Mucosa of stomach (tissue), 1 donor: ENCODE measurements around the gene EEIG2.

Experiments
- H3K27me3 ChIP-seq: one replicate; pipeline ENCODE4 v1.7.0; 2013; ENCODE audit warnings: mild to moderate bottlenecking, low read length; ENCODE audit not compliant: control insufficient read depth, insufficient read depth
- H3K36me3 ChIP-seq: one replicate; pipeline ENCODE4 v1.7.0; 2013; ENCODE audit warnings: low read length; ENCODE audit not compliant: control insufficient read depth, insufficient read depth
- H3K4me1 ChIP-seq: one replicate; pipeline ENCODE4 v1.7.0; 2013; ENCODE audit warnings: mild to moderate bottlenecking, low read length; ENCODE audit not compliant: control insufficient read depth, insufficient read depth
- H3K4me3 ChIP-seq: one replicate; pipeline ENCODE4 v1.7.0; 2013; ENCODE audit warnings: low read length
- H3K9ac ChIP-seq: one replicate; pipeline ENCODE4 v1.7.0; 2013; ENCODE audit warnings: mild to moderate bottlenecking, low read length, moderate library complexity
- H3K9me3 ChIP-seq: one replicate; pipeline ENCODE4 v1.7.0; 2013; ENCODE audit warnings: mild to moderate bottlenecking, low read length, moderate library complexity; ENCODE audit not compliant: control insufficient read depth
- donor health status: Pancreatic carcinoma.

Gene EEIG2

GRCh38 chr1:108591466-108591865 is 31.6 kb downstream of the EEIG2 start:
- H3K4me3 ChIP-seq: no peak overlapping the region
- no peak overlapping the region for H3K9ac ChIP-seq
- H3K9me3 ChIP-seq: no peaks in the 10 kb centered on the region
- H3K4me1 ChIP-seq: peaks cover 37% of the 10 kb centered on the region
- no peaks in the 10 kb centered on the region for H3K27me3 ChIP-seq
- no peaks in the 10 kb centered on the region for H3K36me3 ChIP-seq

DNA sequence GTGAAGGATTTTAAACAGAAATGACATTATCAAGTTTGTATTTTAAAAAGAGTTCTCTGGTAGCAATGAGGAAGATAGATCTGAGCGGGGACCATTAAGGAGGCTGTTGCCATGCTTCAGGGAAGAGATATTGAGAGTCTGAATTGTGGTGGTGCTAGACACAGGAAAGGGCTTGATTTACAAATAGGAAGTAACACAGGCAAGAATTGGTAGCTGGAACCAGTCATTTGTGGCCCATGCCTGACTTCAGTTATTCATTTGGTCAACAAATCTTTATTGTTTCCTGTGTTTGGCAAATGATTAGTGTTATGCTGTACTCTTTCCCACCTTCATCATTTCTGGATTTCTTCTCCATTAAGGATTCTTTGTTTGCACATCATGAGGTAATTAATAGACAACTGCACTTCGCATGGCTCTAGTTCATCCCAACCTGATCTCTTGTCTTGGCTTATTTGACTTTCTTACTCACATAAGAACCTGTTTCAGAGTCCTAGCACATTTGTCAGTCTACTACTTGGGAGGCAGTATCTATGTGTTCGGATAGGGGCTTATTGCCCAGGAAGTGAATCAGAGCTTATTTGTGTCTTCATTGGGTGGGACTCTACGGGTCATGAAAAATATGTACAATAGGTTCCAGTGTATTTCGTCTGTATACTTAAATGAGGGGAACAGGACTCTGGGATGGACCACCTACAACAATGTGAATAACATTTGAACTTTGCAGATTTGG is 32.3 kb downstream of the EEIG2 start:
- Histone ChIP-seq H3K27me3 (no peaks in the 10 kb centered on the region), H3K9ac (no peak overlapping the region), H3K36me3 (no peaks in the 10 kb centered on the region), H3K9me3 (no peaks in the 10 kb centered on the region), H3K4me1 (peaks cover 39% of the 10 kb centered on the region), H3K4me3 (no peak overlapping the region)

GRCh38 chr1:108593448-108593847 is 33.5 kb downstream of the EEIG2 start:
- Histone ChIP-seq H3K9me3 (no peaks in the 10 kb centered on the region), H3K9ac (no peak overlapping the region), H3K36me3 (no peaks in the 10 kb centered on the region), H3K4me1 (peaks cover 43% of the 10 kb centered on the region), H3K4me3 (no peak overlapping the region), H3K27me3 (no peaks in the 10 kb centered on the region)

DNA sequence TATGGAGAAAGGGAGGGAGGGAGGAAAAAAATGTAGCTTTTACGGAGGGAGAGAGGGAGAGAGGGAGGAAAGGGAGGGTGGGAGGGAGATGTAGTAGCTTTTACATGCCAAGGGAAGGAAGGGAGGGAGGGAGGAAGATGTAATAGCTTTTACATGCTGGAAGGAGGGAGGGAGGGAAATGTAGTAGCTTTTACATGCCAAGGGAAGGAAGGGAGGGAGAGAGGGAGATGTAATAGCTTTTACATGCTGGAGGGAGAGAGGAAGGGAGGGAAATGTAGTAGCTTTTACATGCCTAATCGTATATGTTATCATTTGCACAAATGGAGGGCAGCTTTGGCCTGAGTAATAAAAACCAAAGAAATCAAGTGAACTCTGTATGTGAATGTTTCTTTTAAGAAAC is 35.6 kb downstream of the EEIG2 start:
- H3K36me3 ChIP-seq: no peaks in the 10 kb centered on the region
- no peak overlapping the region for H3K9ac ChIP-seq
- no peaks in the 10 kb centered on the region for H3K27me3 ChIP-seq
- no peak overlapping the region for H3K4me3 ChIP-seq
- no peaks in the 10 kb centered on the region for H3K9me3 ChIP-seq
- peaks cover 54% of the 10 kb centered on the region for H3K4me1 ChIP-seq

- Histone ChIP-seq H3K36me3 (no peaks in the 10 kb centered on the region), H3K9ac (no peak overlapping the region), H3K27me3 (no peaks in the 10 kb centered on the region), H3K4me3 (no peak overlapping the region), H3K4me1 (peaks cover 48% of the 10 kb centered on the region), H3K9me3 (no peaks in the 10 kb centered on the region)
Measured at GRCh38 chr1:108597041-108597440, 37.1 kb downstream of the EEIG2 start.

GRCh38 chr1:108598340-108598739 is 38.4 kb downstream of the EEIG2 start:
- H3K9me3 ChIP-seq: no peaks in the 10 kb centered on the region
- H3K27me3 ChIP-seq: no peaks in the 10 kb centered on the region
- no peak overlapping the region for H3K9ac ChIP-seq
- H3K4me1 ChIP-seq: peaks cover 39% of the 10 kb centered on the region
- no peaks in the 10 kb centered on the region for H3K36me3 ChIP-seq
- no peak overlapping the region for H3K4me3 ChIP-seq

DNA sequence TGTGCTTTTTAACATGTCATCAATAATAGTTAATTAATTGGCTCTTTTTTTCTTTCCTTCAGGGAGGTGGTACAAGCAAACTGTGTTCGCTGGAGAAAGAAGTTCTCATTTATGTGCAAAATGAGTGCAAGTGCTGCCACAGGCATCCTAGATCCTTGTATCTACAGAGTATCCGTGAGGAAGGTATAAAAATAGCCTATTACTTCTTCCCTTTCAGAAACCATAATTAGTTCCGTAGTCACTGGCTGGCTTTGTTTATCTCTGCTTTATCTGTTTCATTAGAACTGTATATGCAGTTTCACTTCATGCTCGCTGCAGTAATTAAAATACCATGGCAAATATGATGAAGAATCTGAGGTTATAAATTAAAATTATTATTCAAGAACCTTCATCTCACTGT is 40.6 kb downstream of the EEIG2 start:
- Histone ChIP-seq H3K27me3 (no peaks in the 10 kb centered on the region), H3K9ac (no peak overlapping the region), H3K36me3 (no peaks in the 10 kb centered on the region), H3K4me3 (no peak overlapping the region), H3K9me3 (no peaks in the 10 kb centered on the region), H3K4me1 (peaks cover 40% of the 10 kb centered on the region)

DNA sequence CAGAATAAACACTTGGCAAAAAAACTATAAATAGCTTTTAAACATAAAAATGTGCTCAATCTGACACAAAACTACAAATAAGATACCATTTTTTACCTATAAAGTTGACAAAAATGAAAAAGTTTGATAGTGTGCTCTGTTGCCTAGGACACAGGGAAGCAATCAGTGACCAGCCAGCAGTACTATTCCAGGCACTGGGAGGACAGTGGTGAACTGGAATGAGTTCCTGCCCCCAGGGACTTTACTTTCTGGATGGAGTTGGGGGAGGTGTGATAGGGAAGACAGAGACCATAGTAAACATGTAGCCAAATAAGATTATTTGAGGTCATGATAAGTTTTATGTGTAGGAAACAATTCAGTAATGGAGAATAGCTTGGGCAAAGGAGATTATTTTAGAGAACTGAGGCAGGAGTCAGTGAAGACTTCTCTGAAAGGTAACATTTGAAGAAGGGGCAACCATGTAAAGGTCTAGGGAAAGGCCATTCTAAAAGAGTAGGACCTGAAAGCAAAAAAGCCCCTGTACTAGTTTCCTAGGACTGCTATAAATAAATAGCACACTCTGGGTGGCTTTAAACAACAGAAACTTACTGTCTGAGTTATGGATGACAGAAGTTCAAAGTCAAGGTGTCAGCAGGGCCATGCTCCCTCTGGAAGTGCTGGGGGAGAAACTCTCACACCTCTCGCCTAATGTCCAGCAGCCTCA is 42.0 kb downstream of the EEIG2 start:
- no peaks in the 10 kb centered on the region for H3K36me3 ChIP-seq
- H3K4me1 ChIP-seq: peaks cover 36% of the 10 kb centered on the region
- no peaks in the 10 kb centered on the region for H3K9me3 ChIP-seq
- no peak overlapping the region for H3K9ac ChIP-seq
- H3K4me3 ChIP-seq: no peak overlapping the region
- H3K27me3 ChIP-seq: no peaks in the 10 kb centered on the region

GRCh38 chr1:108605633-108606032 is 45.7 kb downstream of the EEIG2 start:
- Histone ChIP-seq H3K27me3 (no peaks in the 10 kb centered on the region), H3K4me3 (no peak overlapping the region), H3K9me3 (no peaks in the 10 kb centered on the region), H3K36me3 (no peaks in the 10 kb centered on the region), H3K4me1 (peaks cover 9% of the 10 kb centered on the region), H3K9ac (no peak overlapping the region)

DNA sequence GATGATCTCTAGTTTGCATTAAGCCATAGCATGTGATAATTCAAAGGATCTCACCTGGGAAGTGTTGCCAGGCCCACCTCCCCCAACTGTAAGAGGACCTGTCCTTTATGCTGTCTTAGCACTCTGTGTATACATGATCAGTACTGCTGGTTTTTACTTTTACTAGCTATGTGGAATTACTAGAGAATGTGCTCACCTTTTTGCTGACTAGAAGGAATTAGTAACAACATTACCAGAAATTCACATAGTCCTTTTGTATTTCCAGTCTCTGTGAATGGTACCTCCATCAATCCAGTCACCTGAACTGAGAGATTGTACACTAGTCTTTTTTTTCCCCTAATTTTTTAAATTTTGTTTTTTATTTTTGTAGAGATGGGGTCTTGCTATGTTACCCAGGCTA is 46.6 kb downstream of the EEIG2 start:
- Histone ChIP-seq H3K9ac (no peak overlapping the region), H3K36me3 (no peaks in the 10 kb centered on the region), H3K4me1 (peaks cover 6% of the 10 kb centered on the region), H3K4me3 (no peak overlapping the region), H3K9me3 (no peaks in the 10 kb centered on the region), H3K27me3 (no peaks in the 10 kb centered on the region)

DNA sequence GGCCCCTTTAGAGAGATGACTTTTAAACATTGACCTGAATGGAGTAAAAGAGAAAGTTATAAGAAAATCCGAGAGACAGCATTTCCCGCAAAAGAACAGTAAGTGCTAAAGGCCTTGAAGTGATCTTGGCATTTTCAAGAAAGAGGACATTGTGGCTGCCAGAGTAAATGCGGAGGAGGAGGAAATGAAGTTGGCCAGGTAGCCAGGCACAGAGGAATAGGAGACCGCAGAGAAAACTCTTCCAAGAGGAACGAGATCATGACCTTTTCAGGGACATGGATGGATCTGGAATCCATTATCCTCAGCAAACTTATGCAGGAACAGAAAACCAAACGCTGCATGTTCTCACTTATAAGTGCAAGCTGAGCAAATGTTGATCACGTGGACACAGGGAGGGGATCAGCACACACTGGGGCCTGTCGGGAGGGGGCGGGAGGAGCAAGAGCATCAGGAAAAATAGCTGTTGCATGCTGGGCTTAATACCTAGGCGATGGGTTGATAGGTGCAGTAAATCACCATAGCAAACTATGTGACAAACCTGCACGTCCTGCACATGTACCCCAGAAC is 49.7 kb downstream of the EEIG2 start:
- no peak overlapping the region for H3K4me3 ChIP-seq
- peaks cover 6% of the 10 kb centered on the region for H3K4me1 ChIP-seq
- no peaks in the 10 kb centered on the region for H3K9me3 ChIP-seq
- peaks cover 4% of the 10 kb centered on the region for H3K36me3 ChIP-seq
- H3K27me3 ChIP-seq: no peaks in the 10 kb centered on the region
- H3K9ac ChIP-seq: no peak overlapping the region
